Pancreas (tissue), 10 donors: ENCODE data around the gene SSTR5. TPM values are rescaled to one million over a fixed set of nuclear protein-coding genes. Genes with fewer than 3 reads are reported as not detected.

Source experiments
- ATAC-seq, 4 donors: fragments of 200-7000 bp; cut with Tn5 transposase; one replicate each; pipeline versions ENCODE4 v1.8.0 to v1.9.1; 2020; ENCODE audit warnings: mild to moderate bottlenecking in 4 of 4, moderate library complexity in 4 of 4
- DNase-seq, 6 donors: peaks; one replicate each; pipeline ENCODE4 v3.0.0-alpha.2; 2020
- FAIRE-seq: peaks from 2 replicates; lab custom pipeline; 2012; peaks lifted over from hg19 to GRCh38; lab: Jason Lieb, UNC
- H3K27ac ChIP-seq, 4 donors: fragments of 200-600 bp; sonication (generic); 1 replicate in 3 of 4; 2 replicates in 1 of 4; pipeline versions ENCODE4 v1.5.0 to v1.8.0; 2020
- H3K27me3 ChIP-seq, 4 donors: fragments of 200-600 bp; one replicate each; pipeline ENCODE4 v1.8.0; 2021
- H3K36me3 ChIP-seq, 3 donors: fragments of 200-600 bp; sonication (generic) in 1 of 3; one replicate each; pipeline versions ENCODE4 v1.5.0 to v1.8.0; 2020 to 2021
- H3K4me1 ChIP-seq, 3 donors: fragments of 200-600 bp; one replicate each; pipeline ENCODE4 v1.8.0; 2021
- H3K4me3 ChIP-seq, 4 donors: fragments of 200-600 bp; sonication (generic) in 2 of 4; one replicate each; pipeline versions ENCODE4 v1.5.0 to v1.8.0; 2020 to 2021
- H3K9me3 ChIP-seq, 4 donors: fragments of 200-600 bp; one replicate each; pipeline ENCODE4 v1.8.0; 2021
- CTCF ChIP-seq, 4 donors: fragments of 200-600 bp; sonication (generic) in 3 of 4; IDR thresholded peaks; one replicate each; pipeline versions ENCODE4 v1.5.0 to v1.8.0; 2021; ENCODE audit warnings: antibody characterized with exemption in 4 of 4
- WGBS, 2 donors: extraction: QIAGEN DNeasy Blood & Tissue Kit; methylation state at CpG; one replicate each; pipeline ENCODE4 v1.1.7; 2013; 5-methylcytosine and 5-hydroxymethylcytosine counted together
- intact Hi-C, 3 donors: fragments of 100-400 bp; cut with DNase I; formaldehyde crosslinking; loops; one replicate each; pipeline versions ENCODE4 v1.11.1 to v1.14.2; 2022
- polyA plus RNA-seq, 2 donors: library from polyadenylated mRNA; stranded (reverse); fragments of 200-250 nt; gene quantifications; one replicate each; pipeline ENCODE4 v1.2.3, GENCODE V29; 2013
- total RNA-seq, 6 donors: library from RNA; stranded (reverse); fragmentation: NEBNext Ultra II Directional in 4 of 6; extraction: Animal tissue kit (Norgen Biotek cat#: 25700) in 4 of 6; gene quantifications; one replicate each; pipeline versions ENCODE4 v1.2.1 to v1.2.4, GENCODE V29; 2021 to 2023
- donor health status: healthy with polysubstance abuse.
- donor health status: DM: no; HTN: no; CAD: no; lungs with moderate emphysema.
- donor health status: DM: no; HTN: no; CAD: no.
- donor health status: control.
- donor health status: control.
- donor health status: Bipolar disorder and iron deficiency.
- donor health status: DM: yes; HTN: yes; CAD: no.
- donor health status: DM: no; HTN: no; CAD: no.
- donor health status: DM: no; HTN: no; CAD: no.
- donor health status: DM: yes; HTN: yes; CAD: no.

SSTR5 gene
- total and polyA plus RNA-seq, 8 donors = 0.12 to 1.2 (median 0.32) TPM; not detected in 1

DNA sequence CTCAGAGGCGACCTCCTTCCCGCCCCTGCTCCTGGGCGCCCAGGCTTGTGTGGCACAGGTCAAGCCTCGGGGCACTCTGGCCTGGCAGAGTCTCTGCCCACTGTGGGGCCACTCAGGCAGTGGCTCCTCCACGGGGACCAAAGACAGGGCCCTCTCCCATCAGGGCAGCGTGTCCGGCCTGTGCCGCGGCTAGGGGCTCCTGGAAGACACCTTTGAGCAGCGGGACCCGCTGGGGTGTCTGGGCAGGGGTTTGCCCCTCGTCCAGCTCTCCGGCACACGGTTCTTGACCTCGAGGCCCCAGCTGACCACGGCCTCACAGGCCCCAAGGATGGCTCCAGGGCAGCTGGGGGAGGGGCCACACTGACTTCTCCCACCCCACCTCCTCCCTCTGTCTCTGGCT is 24.7 kb upstream of the SSTR5 start:
- no peaks in the 10 kb centered on the region for H3K9me3 ChIP-seq
- 75 to 84% methylated on average over 15 to 16 of the region's 16 CpGs for WGBS, 2 donors
- H3K27ac ChIP-seq = no peak overlapping the region
- H3K36me3 ChIP-seq = no peaks in the 10 kb centered on the region
- no peaks in the 10 kb centered on the region for H3K4me1 ChIP-seq
- DNase-seq = no peak
- no peak for FAIRE-seq
- H3K4me3 ChIP-seq = no peak overlapping the region
- no peak for TF ChIP-seq CTCF (IDR thresholded peaks at IDR 0.05)
- intact Hi-C loops = no loop called here
- no peak for ATAC-seq
- H3K27me3 ChIP-seq = no peaks in the 10 kb centered on the region

DNA sequence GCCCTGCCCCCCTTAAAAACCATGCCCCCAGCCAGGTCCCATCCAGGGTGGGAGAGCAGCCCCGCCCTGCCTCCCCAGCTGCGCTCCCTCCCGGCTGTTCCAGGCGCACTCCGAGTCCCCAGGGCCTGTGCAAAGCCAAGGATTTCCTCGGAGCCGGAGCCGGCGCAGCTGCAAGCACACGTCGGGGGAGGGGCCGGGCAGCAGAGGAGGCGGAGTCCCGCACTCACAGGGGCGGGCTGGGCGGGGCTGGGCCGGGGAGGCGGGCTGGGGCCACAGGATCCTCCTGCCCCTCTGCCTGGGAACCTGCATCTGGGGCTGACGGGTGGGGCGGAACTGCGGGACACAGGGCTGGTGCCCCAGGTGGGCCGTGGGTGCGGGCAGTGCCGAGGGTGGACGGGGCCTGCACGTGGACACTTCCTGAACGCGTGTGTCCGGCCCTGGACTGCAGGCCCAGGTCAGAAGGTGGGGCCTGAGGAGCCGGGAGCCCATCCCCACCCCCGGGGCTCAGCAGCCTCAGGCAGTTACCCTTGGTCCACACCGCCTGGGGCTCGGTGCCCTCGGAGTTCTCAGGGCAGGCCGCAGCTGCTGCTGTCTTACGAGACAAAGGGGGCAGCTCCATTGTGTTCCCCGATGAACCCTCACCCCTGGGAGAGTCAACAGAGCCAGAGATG is 24.0 kb upstream of the SSTR5 start:
- H3K36me3 ChIP-seq = no peaks in the 10 kb centered on the region
- FAIRE-seq (no peak), ATAC-seq (peak; percentile 62 to 92 (median 77)), DNase-seq (peak in 3 of 6 donors; percentile 28 to 33 (median 30))
- H3K27ac ChIP-seq = no peak overlapping the region
- H3K9me3 ChIP-seq = no peaks in the 10 kb centered on the region
- 16 to 25% methylated on average over 29 to 37 of the region's 37 CpGs for WGBS, 2 donors
- intact Hi-C loops = no loop called here
- H3K4me3 ChIP-seq = no peak overlapping the region
- no peaks in the 10 kb centered on the region for H3K4me1 ChIP-seq
- no peaks in the 10 kb centered on the region for H3K27me3 ChIP-seq
- TF ChIP-seq CTCF (IDR thresholded peaks at IDR 0.05) = no peak

- Histone ChIP-seq H3K4me3 (no peak overlapping the region), H3K27ac (no peak overlapping the region), H3K36me3 (no peaks in the 10 kb centered on the region), H3K9me3 (no peaks in the 10 kb centered on the region), H3K4me1 (no peaks in the 10 kb centered on the region), H3K27me3 (no peaks in the 10 kb centered on the region)
- intact Hi-C loops = no loop called here
- 76 to 87% methylated on average over 27 to 31 of the region's 31 CpGs for WGBS, 2 donors
- TF ChIP-seq CTCF (IDR thresholded peaks at IDR 0.05) = no peak
- DNase-seq (no peak), FAIRE-seq (no peak), ATAC-seq (no peak)
Observed at GRCh38 chr16:1049113-1049975, 23.2 kb upstream of the SSTR5 start.

DNA sequence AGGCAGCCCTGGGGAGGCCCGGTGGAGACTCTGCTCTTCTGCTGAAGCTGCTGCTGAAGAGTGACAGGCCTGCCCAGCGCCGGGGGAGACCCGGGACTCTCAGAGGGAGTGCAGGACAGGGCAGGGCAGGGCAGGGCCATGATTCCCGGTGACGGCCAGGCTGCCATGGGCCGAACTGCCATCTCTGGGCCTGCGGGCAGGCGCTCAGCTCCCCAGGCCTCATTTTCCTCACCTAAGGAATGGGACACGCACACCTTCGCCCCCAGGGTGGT is 22.6 kb upstream of the SSTR5 start:
- no peak for DNase-seq
- no peak overlapping the region for H3K27ac ChIP-seq
- no peak for FAIRE-seq
- intact Hi-C loops = loop anchor here in 1 of 3 donors (5.0 to 10.0 kb wide), 2 partner anchors 233 to 335 kb away; partner anchors contain the start of gene METRN
- no peaks in the 10 kb centered on the region for H3K4me1 ChIP-seq
- H3K9me3 ChIP-seq = no peaks in the 10 kb centered on the region
- H3K4me3 ChIP-seq = no peak overlapping the region
- TF ChIP-seq CTCF (IDR thresholded peaks at IDR 0.05) = no peak
- WGBS, 2 donors = 75 to 93% methylated on average over 11 of the region's 11 CpGs
- H3K27me3 ChIP-seq = no peaks in the 10 kb centered on the region
- no peak for ATAC-seq
- H3K36me3 ChIP-seq = no peaks in the 10 kb centered on the region
